ENCODE results near the gene MOB3B.

Gene MOB3B

DNA sequence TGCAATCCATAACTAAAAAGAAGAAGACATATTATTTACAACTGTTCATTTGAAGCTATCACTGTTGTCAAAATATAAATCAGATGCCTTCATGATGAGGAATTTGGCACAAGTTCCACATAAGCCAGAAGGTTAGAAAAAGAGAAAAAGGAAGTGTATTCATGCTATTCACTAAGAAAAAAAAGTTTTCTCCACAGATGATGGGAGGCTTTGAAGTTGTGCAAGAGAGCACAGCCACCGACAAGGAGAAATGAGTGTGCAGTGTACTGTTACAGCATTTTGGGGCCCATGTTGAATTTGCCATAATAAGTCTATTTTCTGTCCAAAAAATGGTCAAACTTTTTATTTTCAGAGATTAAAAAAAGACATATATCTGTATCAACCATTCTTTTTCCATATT lies 38.5 kb downstream of the MOB3B start:
- no peak overlapping the region for H3K27ac ChIP-seq (ENCODE audit: low read depth, low read length)
- no peaks in the 10 kb centered on the region for H3K27me3 ChIP-seq (ENCODE audit: control insufficient read depth in 1 of 2, insufficient read depth in 2 of 2, low read length in 2 of 2)
- H3K9ac ChIP-seq (ENCODE audit: low read length) = no peak overlapping the region
- no peak overlapping the region for H3K4me3 ChIP-seq (ENCODE audit: low read depth in 1 of 2, low read length in 2 of 2)
- no peaks in the 10 kb centered on the region for H3K9me3 ChIP-seq (ENCODE audit: low read length)
- no peaks in the 10 kb centered on the region for H3K36me3 ChIP-seq (ENCODE audit: insufficient read depth, low read length)
- peaks cover 9% of the 10 kb centered on the region for H3K4me1 ChIP-seq (ENCODE audit: insufficient read depth, low read length)

DNA sequence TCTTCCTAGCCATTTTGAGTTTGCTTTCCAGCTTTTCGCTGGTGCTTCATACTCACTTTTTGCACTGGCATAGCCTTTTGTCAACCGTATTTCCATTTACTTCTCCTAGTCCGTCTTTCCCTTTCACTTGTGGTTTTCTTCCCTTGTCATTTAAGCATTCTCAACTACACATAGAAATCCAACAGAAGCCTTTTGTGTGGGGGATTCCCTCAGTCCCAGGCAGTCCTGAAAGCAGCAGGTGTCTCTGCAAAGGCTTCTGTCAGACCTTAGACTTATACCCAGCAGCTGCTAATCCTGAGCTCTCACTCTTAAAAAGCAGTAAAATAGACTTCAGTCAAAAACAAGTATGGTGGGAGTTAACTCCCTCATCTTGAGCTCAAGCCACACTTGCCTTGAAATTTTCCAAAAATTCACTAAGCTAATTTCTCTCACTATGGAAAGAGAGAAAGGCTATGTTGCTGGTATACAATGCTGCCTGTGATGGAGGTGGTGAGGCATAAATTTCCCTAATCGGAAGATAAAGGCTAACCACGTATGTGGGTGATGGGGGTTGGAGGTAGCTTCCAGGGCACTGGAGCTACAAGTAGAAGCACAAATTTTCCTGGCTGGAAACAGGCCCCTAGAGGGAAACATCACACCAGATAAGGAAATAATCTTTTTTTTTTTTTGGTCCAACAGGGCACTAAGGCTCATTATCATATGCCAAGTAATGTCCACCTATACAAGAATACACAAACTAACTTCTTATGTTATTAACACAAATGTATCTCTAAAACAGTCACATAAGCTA lies 40.3 kb downstream of the MOB3B start:
- no peaks in the 10 kb centered on the region for H3K36me3 ChIP-seq (ENCODE audit: insufficient read depth, low read length)
- peaks cover 9% of the 10 kb centered on the region for H3K4me1 ChIP-seq (ENCODE audit: insufficient read depth, low read length)
- no peaks in the 10 kb centered on the region for H3K9me3 ChIP-seq (ENCODE audit: low read length)
- no peaks in the 10 kb centered on the region for H3K27me3 ChIP-seq (ENCODE audit: control insufficient read depth in 1 of 2, insufficient read depth in 2 of 2, low read length in 2 of 2)
- H3K27ac ChIP-seq (ENCODE audit: low read depth, low read length) = no peak overlapping the region
- no peak overlapping the region for H3K4me3 ChIP-seq (ENCODE audit: low read depth in 1 of 2, low read length in 2 of 2)
- no peak overlapping the region for H3K9ac ChIP-seq (ENCODE audit: low read length)

GRCh38 chr9:27487927-27488326 lies 41.7 kb downstream of the MOB3B start:
- H3K9ac ChIP-seq (ENCODE audit: low read length) = no peak overlapping the region
- H3K27me3 ChIP-seq (ENCODE audit: control insufficient read depth in 1 of 2, insufficient read depth in 2 of 2, low read length in 2 of 2) = no peaks in the 10 kb centered on the region
- H3K4me1 ChIP-seq (ENCODE audit: insufficient read depth, low read length) = peaks cover 9% of the 10 kb centered on the region
- H3K36me3 ChIP-seq (ENCODE audit: insufficient read depth, low read length) = no peaks in the 10 kb centered on the region
- H3K4me3 ChIP-seq (ENCODE audit: low read depth in 1 of 2, low read length in 2 of 2) = no peak overlapping the region
- H3K9me3 ChIP-seq (ENCODE audit: low read length) = no peaks in the 10 kb centered on the region
- H3K27ac ChIP-seq (ENCODE audit: low read depth, low read length) = no peak overlapping the region

GRCh38 chr9:27487128-27487640 lies 42.4 kb downstream of the MOB3B start:
- Histone ChIP-seq H3K36me3 (ENCODE audit: insufficient read depth, low read length) (no peaks in the 10 kb centered on the region), H3K9me3 (ENCODE audit: low read length) (no peaks in the 10 kb centered on the region), H3K4me3 (ENCODE audit: low read depth in 1 of 2, low read length in 2 of 2) (no peak overlapping the region), H3K27ac (ENCODE audit: low read depth, low read length) (no peak overlapping the region), H3K9ac (ENCODE audit: low read length) (no peak overlapping the region), H3K4me1 (ENCODE audit: insufficient read depth, low read length) (peaks cover 9% of the 10 kb centered on the region), H3K27me3 (ENCODE audit: control insufficient read depth in 1 of 2, insufficient read depth in 2 of 2, low read length in 2 of 2) (no peaks in the 10 kb centered on the region)

GRCh38 chr9:27485158-27485557 lies 44.5 kb downstream of the MOB3B start:
- Histone ChIP-seq H3K36me3 (ENCODE audit: insufficient read depth, low read length) (no peaks in the 10 kb centered on the region), H3K4me1 (ENCODE audit: insufficient read depth, low read length) (peaks cover 9% of the 10 kb centered on the region), H3K9me3 (ENCODE audit: low read length) (no peaks in the 10 kb centered on the region), H3K4me3 (ENCODE audit: low read depth in 1 of 2, low read length in 2 of 2) (no peak overlapping the region), H3K9ac (ENCODE audit: low read length) (no peak overlapping the region), H3K27ac (ENCODE audit: low read depth, low read length) (no peak overlapping the region), H3K27me3 (ENCODE audit: control insufficient read depth in 1 of 2, insufficient read depth in 2 of 2, low read length in 2 of 2) (no peaks in the 10 kb centered on the region)

DNA sequence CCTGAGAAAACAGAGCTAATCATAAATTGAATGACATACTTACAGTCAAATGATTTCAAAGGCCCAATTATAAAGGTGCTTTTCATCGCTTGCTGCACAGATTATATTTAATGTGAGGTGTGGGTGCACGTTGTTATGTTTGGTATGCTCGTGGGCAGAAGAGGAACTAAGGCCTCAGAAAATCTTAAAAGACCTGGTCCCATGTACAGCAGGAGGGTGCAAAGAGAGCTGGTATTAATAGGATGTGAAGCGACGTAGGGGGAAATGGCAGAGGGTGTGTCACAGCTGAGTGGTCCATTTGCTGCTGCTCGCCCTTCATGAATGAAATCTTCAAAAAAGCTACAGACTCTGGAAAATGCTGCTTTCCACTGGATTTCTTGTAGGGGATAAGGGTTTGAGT lies 46.0 kb downstream of the MOB3B start:
- H3K9ac ChIP-seq (ENCODE audit: low read length) = no peak overlapping the region
- no peak overlapping the region for H3K27ac ChIP-seq (ENCODE audit: low read depth, low read length)
- no peaks in the 10 kb centered on the region for H3K36me3 ChIP-seq (ENCODE audit: insufficient read depth, low read length)
- H3K9me3 ChIP-seq (ENCODE audit: low read length) = no peaks in the 10 kb centered on the region
- H3K4me3 ChIP-seq (ENCODE audit: low read depth in 1 of 2, low read length in 2 of 2) = no peak overlapping the region
- no peaks in the 10 kb centered on the region for H3K27me3 ChIP-seq (ENCODE audit: control insufficient read depth in 1 of 2, insufficient read depth in 2 of 2, low read length in 2 of 2)
- peaks cover 9% of the 10 kb centered on the region for H3K4me1 ChIP-seq (ENCODE audit: insufficient read depth, low read length)

DNA sequence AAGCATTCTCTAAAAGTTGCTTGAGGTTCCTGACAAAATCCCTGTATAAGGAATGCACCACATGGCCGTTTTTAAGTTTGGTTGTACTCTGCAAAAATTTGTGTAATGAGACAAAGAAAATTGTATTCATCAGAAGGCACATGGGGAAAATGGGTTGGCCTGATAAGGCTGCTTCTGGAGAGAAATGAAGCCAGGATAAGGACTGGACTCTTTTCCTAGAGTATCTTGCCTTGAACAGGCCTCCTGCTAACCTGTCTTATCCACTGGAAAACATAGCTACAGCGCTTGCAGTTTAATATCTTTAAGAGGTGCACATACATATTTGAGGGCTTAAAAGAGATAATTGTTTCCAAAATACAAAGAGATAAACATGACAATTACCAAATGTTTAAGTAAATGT lies 46.9 kb downstream of the MOB3B start:
- no peak overlapping the region for H3K4me3 ChIP-seq (ENCODE audit: low read depth in 1 of 2, low read length in 2 of 2)
- H3K27ac ChIP-seq (ENCODE audit: low read depth, low read length) = no peak overlapping the region

GRCh38 chr9:27478322-27478721 lies 51.3 kb downstream of the MOB3B start:
- no peaks in the 10 kb centered on the region for H3K9me3 ChIP-seq (ENCODE audit: low read length)
- H3K4me1 ChIP-seq (ENCODE audit: insufficient read depth, low read length) = peaks cover 16% of the 10 kb centered on the region
- no peaks in the 10 kb centered on the region for H3K36me3 ChIP-seq (ENCODE audit: insufficient read depth, low read length)
- no peak overlapping the region for H3K9ac ChIP-seq (ENCODE audit: low read length)
- H3K4me3 ChIP-seq (ENCODE audit: low read depth in 1 of 2, low read length in 2 of 2) = no peak overlapping the region
- H3K27me3 ChIP-seq (ENCODE audit: control insufficient read depth in 1 of 2, insufficient read depth in 2 of 2, low read length in 2 of 2) = no peaks in the 10 kb centered on the region
- H3K27ac ChIP-seq (ENCODE audit: low read depth, low read length) = no peak overlapping the region

More for the DNA sequence above, 46.9 kb downstream of the MOB3B start:
- Histone ChIP-seq H3K9ac (ENCODE audit: low read length) (no peak overlapping the region), H3K9me3 (ENCODE audit: low read length) (no peaks in the 10 kb centered on the region), H3K4me1 (ENCODE audit: insufficient read depth, low read length) (peaks cover 8% of the 10 kb centered on the region), H3K27me3 (ENCODE audit: control insufficient read depth in 1 of 2, insufficient read depth in 2 of 2, low read length in 2 of 2) (no peaks in the 10 kb centered on the region), H3K36me3 (ENCODE audit: insufficient read depth, low read length) (no peaks in the 10 kb centered on the region)

DNA sequence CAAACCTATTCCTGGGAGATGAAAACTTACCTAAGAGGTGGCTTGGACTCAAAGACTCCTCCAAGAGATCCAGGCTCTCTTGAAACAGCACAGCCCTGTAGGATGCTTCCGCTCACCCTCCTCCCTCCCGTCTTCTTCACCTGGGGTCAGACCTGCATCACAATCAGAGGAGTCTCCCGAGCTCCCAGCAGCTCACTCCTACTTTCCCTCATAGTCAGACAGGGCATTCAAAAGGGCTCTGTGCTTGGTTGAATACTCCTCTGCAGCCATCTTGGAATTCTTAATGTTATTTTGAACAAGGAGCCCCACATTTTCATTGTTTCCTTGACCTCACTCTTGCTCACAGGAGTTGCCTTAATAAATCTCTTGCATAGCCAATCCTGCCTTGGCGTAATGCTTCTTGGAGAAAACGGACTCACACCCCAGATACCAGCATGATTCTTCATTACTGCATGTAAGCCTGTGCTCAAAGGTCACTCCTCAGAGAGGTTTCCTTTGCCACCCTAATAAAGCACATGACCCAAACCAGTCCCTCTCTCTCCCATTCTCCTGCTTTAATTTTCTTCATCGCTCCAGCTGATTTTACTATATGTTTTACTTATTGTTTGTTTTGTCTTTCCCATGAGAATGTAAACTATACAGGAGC lies 52.6 kb downstream of the MOB3B start:
- Histone ChIP-seq H3K27ac (ENCODE audit: low read depth, low read length) (no peak overlapping the region), H3K9ac (ENCODE audit: low read length) (no peak overlapping the region), H3K4me1 (ENCODE audit: insufficient read depth, low read length) (peaks cover 29% of the 10 kb centered on the region), H3K36me3 (ENCODE audit: insufficient read depth, low read length) (no peaks in the 10 kb centered on the region), H3K27me3 (ENCODE audit: control insufficient read depth in 1 of 2, insufficient read depth in 2 of 2, low read length in 2 of 2) (no peaks in the 10 kb centered on the region), H3K4me3 (ENCODE audit: low read depth in 1 of 2, low read length in 2 of 2) (no peak overlapping the region), H3K9me3 (ENCODE audit: low read length) (no peaks in the 10 kb centered on the region)

GRCh38 chr9:27475057-27475595 lies 54.5 kb downstream of the MOB3B start:
- no peak overlapping the region for H3K4me3 ChIP-seq (ENCODE audit: low read depth in 1 of 2, low read length in 2 of 2)
- H3K27me3 ChIP-seq (ENCODE audit: control insufficient read depth in 1 of 2, insufficient read depth in 2 of 2, low read length in 2 of 2) = no peaks in the 10 kb centered on the region
- no peak overlapping the region for H3K27ac ChIP-seq (ENCODE audit: low read depth, low read length)
- no peak overlapping the region for H3K9ac ChIP-seq (ENCODE audit: low read length)
- peaks cover 47% of the 10 kb centered on the region for H3K4me1 ChIP-seq (ENCODE audit: insufficient read depth, low read length)
- H3K9me3 ChIP-seq (ENCODE audit: low read length) = no peaks in the 10 kb centered on the region
- H3K36me3 ChIP-seq (ENCODE audit: insufficient read depth, low read length) = no peaks in the 10 kb centered on the region

GRCh38 chr9:27474305-27474704 lies 55.3 kb downstream of the MOB3B start:
- Histone ChIP-seq H3K4me3 (ENCODE audit: low read depth in 1 of 2, low read length in 2 of 2) (no peak overlapping the region), H3K36me3 (ENCODE audit: insufficient read depth, low read length) (no peaks in the 10 kb centered on the region), H3K4me1 (ENCODE audit: insufficient read depth, low read length) (peaks cover 54% of the 10 kb centered on the region), H3K27me3 (ENCODE audit: control insufficient read depth in 1 of 2, insufficient read depth in 2 of 2, low read length in 2 of 2) (no peaks in the 10 kb centered on the region), H3K9ac (ENCODE audit: low read length) (no peak overlapping the region), H3K9me3 (ENCODE audit: low read length) (no peaks in the 10 kb centered on the region), H3K27ac (ENCODE audit: low read depth, low read length) (no peak overlapping the region)

Data from muscle layer of colon (tissue), 2 donors.